A673 (cell line): ENCODE measurements around the gene RAP1GDS1. TPM values are rescaled to one million over a fixed set of nuclear protein-coding genes. Genes with fewer than 3 reads are reported as not detected.

Source experiments
- BruUV-seq: library from RNA; stranded (reverse); fragments of 400-500 nt; replicated peaks from 2 replicates; lab custom pipeline; 2021; lab: Mats Ljungman, UMichigan
- CTCF ChIA-PET: fragments of 300-600 bp; sonication (Branson Sonifier 250); formaldehyde crosslinking; loops from one replicate; lab custom pipeline; 2022; ENCODE audit warnings: antibody characterized with exemption; lab: Charles Lee
- POLR2A ChIA-PET: fragments of 300-600 bp; sonication (Branson Sonifier 250); formaldehyde crosslinking; loops from one replicate; lab custom pipeline; 2022; ENCODE audit warnings: antibody characterized with exemption; ENCODE audit not compliant: low non-redundant PET; lab: Charles Lee
- DNase-seq: peaks from one replicate; pipeline ENCODE4 v3.0.0-alpha.2; 2015; ENCODE audit warnings: low spot score
- H3K27ac ChIP-seq: fragments of 200-600 bp; sonication (generic); 2 replicates; pipeline ENCODE4 v1.5.1; 2016; ENCODE audit warnings: mixed run types, low read depth, mild to moderate bottlenecking, mixed read lengths, antibody characterized with exemption, low read length; ENCODE audit not compliant: poor library complexity, severe bottlenecking
- H3K27me3 ChIP-seq: fragments of 200-600 bp; sonication (generic); replicated peaks from 2 replicates; pipeline ENCODE4 v1.6.1; 2017; ENCODE audit warnings: mixed run types, low read depth, mild to moderate bottlenecking, mixed read lengths, antibody characterized with exemption, low read length; ENCODE audit not compliant: insufficient read depth, poor library complexity
- H3K36me3 ChIP-seq: fragments of 200-600 bp; sonication (generic); 2 replicates; pipeline ENCODE4 v1.6.1; 2016; ENCODE audit warnings: mixed run types, mild to moderate bottlenecking, mixed read lengths, antibody characterized with exemption, low read length; ENCODE audit not compliant: insufficient read depth, poor library complexity, severe bottlenecking
- H3K4me1 ChIP-seq: fragments of 200-600 bp; sonication (generic); 2 replicates; pipeline ENCODE4 v1.6.1; 2017; ENCODE audit warnings: mixed run types, mild to moderate bottlenecking, mixed read lengths, antibody characterized with exemption, low read length; ENCODE audit not compliant: insufficient read depth, poor library complexity, severe bottlenecking
- H3K4me3 ChIP-seq: fragments of 200-600 bp; sonication (generic); 2 replicates; pipeline ENCODE4 v1.5.1; 2016; ENCODE audit warnings: low read depth, mixed run types, mild to moderate bottlenecking, mixed read lengths, low read length; ENCODE audit not compliant: poor library complexity, severe bottlenecking
- H3K9me3 ChIP-seq: fragments of 200-600 bp; sonication (generic); 2 replicates; pipeline ENCODE4 v1.6.1; 2016; ENCODE audit warnings: mixed run types, low read depth, mild to moderate bottlenecking, mixed read lengths, antibody characterized with exemption, low read length; ENCODE audit not compliant: poor library complexity, severe bottlenecking
- CTCF ChIP-seq: fragments of 300-800, 200-600 bp; sonication (generic); conservative IDR thresholded peaks from 2 replicates; pipeline ENCODE4 v1.5.1; 2017; ENCODE audit warnings: low read depth, mild to moderate bottlenecking, antibody characterized with exemption, low read length, moderate library complexity, mixed read lengths
- EZH2 ChIP-seq: fragments of 200-600 bp; sonication (generic); IDR thresholded peaks from 2 replicates; pipeline ENCODE4 v1.6.1; 2017; ENCODE audit warnings: borderline replicate concordance, low read depth, mild to moderate bottlenecking, mixed read lengths, antibody characterized with exemption, low read length; ENCODE audit not compliant: poor library complexity, severe bottlenecking
- intact Hi-C: fragments of 100-400 bp; cut with micrococcal nuclease; formaldehyde crosslinking; loops from one replicate; pipeline ENCODE4 v1.10.0; 2022; ENCODE audit not compliant: unreplicated experiment
- total RNA-seq: library from RNA; stranded (reverse); gene quantifications from 2 replicates; pipeline ENCODE4 v1.2.3, GENCODE V29; 2021

Gene RAP1GDS1
- total RNA-seq, 1 experiment from 2014 or later = 44.5 TPM

GRCh38 chr4:98469771-98470170 is 208.6 kb downstream of the RAP1GDS1 start:
- POLR2A ChIA-PET = interaction anchor here (0.5 to 0.6 kb wide), 2 partner anchors 16 to 441 kb away, joined by 5 to 7 read pairs; no protein-coding TSS in a partner anchor
- no peak for TF ChIP-seq CTCF
- TF ChIP-seq EZH2 = no peak
- BruUV-seq = no TSS peak
- no peaks in the 10 kb centered on the region for H3K27me3 ChIP-seq
- H3K9me3 ChIP-seq = no peaks in the 10 kb centered on the region
- H3K27ac ChIP-seq = no peak overlapping the region
- no peak overlapping the region for H3K4me3 ChIP-seq
- CTCF ChIA-PET = no interaction called here
- H3K4me1 ChIP-seq = peaks cover 11% of the 10 kb centered on the region
- no peak for DNase-seq
- H3K36me3 ChIP-seq = no peaks in the 10 kb centered on the region
- intact Hi-C loops = loop anchor here (5.0 to 10.0 kb wide), 8 partner anchors 83 to 935 kb away; partner anchors contain the start of genes EIF4E and TSPAN5

- Histone ChIP-seq H3K27ac (no peak overlapping the region), H3K4me3 (no peak overlapping the region), H3K9me3 (no peaks in the 10 kb centered on the region), H3K27me3 (no peaks in the 10 kb centered on the region), H3K4me1 (peaks cover 11% of the 10 kb centered on the region), H3K36me3 (no peaks in the 10 kb centered on the region)
- ChIA-PET POLR2A (interaction anchor here (0.5 kb wide), 1 partner anchor 441 kb away, joined by 7 read pairs; no protein-coding TSS in a partner anchor), CTCF (no interaction called here)
- DNase-seq = no peak
- intact Hi-C loops = no loop called here
- TF ChIP-seq EZH2 (no peak), CTCF (no peak)
- BruUV-seq = no TSS peak
Measured at GRCh38 chr4:98470366-98470765, 209.2 kb downstream of the RAP1GDS1 start.

GRCh38 chr4:98470831-98471230 is 209.6 kb downstream of the RAP1GDS1 start:
- Histone ChIP-seq H3K4me3 (no peak overlapping the region), H3K4me1 (peaks cover 11% of the 10 kb centered on the region), H3K36me3 (no peaks in the 10 kb centered on the region), H3K9me3 (no peaks in the 10 kb centered on the region), H3K27me3 (no peaks in the 10 kb centered on the region), H3K27ac (no peak overlapping the region)
- BruUV-seq = TSS peak; percentile 23
- intact Hi-C loops = no loop called here
- no peak for TF ChIP-seq EZH2
- TF ChIP-seq CTCF = no peak
- CTCF ChIA-PET = interaction anchor here (0.8 kb wide), 1 partner anchor 36 kb away, joined by 3 read pairs; no protein-coding TSS in a partner anchor
- no peak for DNase-seq
- POLR2A ChIA-PET = no interaction called here
